ENCODE measurements around the gene HHLA2. TPM values are rescaled to one million over a fixed set of nuclear protein-coding genes. Genes with fewer than 3 reads are reported as not detected.

The HHLA2 gene
- total RNA-seq (2013), result 0.06 TPM
- polyA plus RNA-seq (under 1 TPM in 1 of 3 donors, not detected in 2; 0.13 TPM), polyA minus RNA-seq (not detected in 2 replicates), total RNA-seq (0 to 17.4 (median 0.20) reads per million in 11 experiments)

- Mint-ChIP-seq H3K9me3 (peaks cover 0 to 6% (median 0%) of the 10 kb centered on the region in 7 donors), H3K27ac (peak within 1 kb of the TSS in 5 of 7 donors; percentile 12 to 82 (median 77)), H3K4me1 (peaks cover 47% of the 10 kb centered on the region), H3K36me3 (no peaks in the 10 kb centered on the region), H3K4me3 (no peak within 1 kb of the TSS), H3K27me3 (ENCODE audit: low read depth in 3 of 3) (peaks cover 0 to 3% (median 0%) of the 10 kb centered on the region in 3 donors)
- Histone ChIP-seq H3K27ac (ENCODE audit: low read depth in 1 of 2, low read length in 2 of 2) (peak within 1 kb of the TSS in 1 of 2 donors; percentile 39), H3K9me3 (replicated peaks in 1 of 2; ENCODE audit: control insufficient read depth in 1 of 2, insufficient read depth in 1 of 2, low read length in 2 of 2) (no peaks in the 10 kb centered on the region), H3K27me3 (ENCODE audit: control insufficient read depth in 2 of 2, insufficient read depth in 2 of 2, low read length in 2 of 2) (no peaks in the 10 kb centered on the region), H3K9ac (ENCODE audit: insufficient read depth, low read length, poor library complexity, severe bottlenecking) (no peak within 1 kb of the TSS), H3K4me3 (replicated peaks in 1 of 3; ENCODE audit: low read depth in 2 of 3, low read length in 3 of 3) (no peak within 1 kb of the TSS), H3K4me2 (replicated peaks; ENCODE audit: extremely low read depth, low read length, poor library complexity, severe bottlenecking) (no peak within 1 kb of the TSS), H4K20me1 (ENCODE audit: insufficient read depth, low read length) (no peaks in the 10 kb centered on the region), H3K4me1 (ENCODE audit: control insufficient read depth in 1 of 2, insufficient read depth in 2 of 2, low read length in 2 of 2) (peaks cover 43 to 44% of the 10 kb centered on the region in 2 donors), H2AFZ (ENCODE audit: insufficient read depth, low read depth, low read length, poor library complexity, severe bottlenecking) (no peak within 1 kb of the TSS), H3K79me2 (ENCODE audit: insufficient read depth, low read length) (no peaks in the 10 kb centered on the region), H3K36me3 (replicated peaks in 1 of 2; ENCODE audit: control insufficient read depth in 1 of 2, insufficient read depth in 2 of 2, low read length in 2 of 2) (no peaks in the 10 kb centered on the region)
- no CpG with 5 or more reads among the region's 2 CpGs for WGBS (ENCODE audit: insufficient coverage)
- intact Hi-C loops (cut with micrococcal nuclease), result no loop called here
- peak in 1 of 3 donors; percentile 20 for DNase-seq
- no peak for TF ChIP-seq CTCF (IDR thresholded peaks at IDR 0.05)
Observed at GRCh38 chr3:108296239-108296638, at the start of gene HHLA2. Gene HHLA2, plus strand, starts transcription at chr3:108296548. Its CDS starts 55,266 bp downstream, at chr3:108351814.

GRCh38 chr3:108250626-108251025 is 45.7 kb upstream of the HHLA2 start:
- Histone ChIP-seq H3K4me2 (replicated peaks; ENCODE audit: extremely low read depth, low read length, poor library complexity, severe bottlenecking) (no peak overlapping the region), H3K27me3 (ENCODE audit: control insufficient read depth in 2 of 2, insufficient read depth in 2 of 2, low read length in 2 of 2) (no peaks in the 10 kb centered on the region), H3K4me3 (replicated peaks in 1 of 3; ENCODE audit: low read depth in 2 of 3, low read length in 3 of 3) (no peak overlapping the region), H2AFZ (ENCODE audit: insufficient read depth, low read depth, low read length, poor library complexity, severe bottlenecking) (no peak overlapping the region), H3K27ac (ENCODE audit: low read depth in 1 of 2, low read length in 2 of 2) (no peak overlapping the region), H4K20me1 (ENCODE audit: insufficient read depth, low read length) (no peaks in the 10 kb centered on the region), H3K79me2 (ENCODE audit: insufficient read depth, low read length) (no peaks in the 10 kb centered on the region), H3K36me3 (replicated peaks in 1 of 2; ENCODE audit: control insufficient read depth in 1 of 2, insufficient read depth in 2 of 2, low read length in 2 of 2) (no peaks in the 10 kb centered on the region), H3K9ac (ENCODE audit: insufficient read depth, low read length, poor library complexity, severe bottlenecking) (no peak overlapping the region), H3K4me1 (ENCODE audit: control insufficient read depth in 1 of 2, insufficient read depth in 2 of 2, low read length in 2 of 2) (no peaks in the 10 kb centered on the region), H3K9me3 (replicated peaks in 1 of 2; ENCODE audit: control insufficient read depth in 1 of 2, insufficient read depth in 1 of 2, low read length in 2 of 2) (no peaks in the 10 kb centered on the region)
- peaks cover 0 to 4% (median 0%) of the 10 kb centered on the region in 7 donors for H3K9me3 Mint-ChIP-seq
- no peaks in the 10 kb centered on the region for H3K36me3 Mint-ChIP-seq
- H3K4me1 Mint-ChIP-seq, result peaks cover 5% of the 10 kb centered on the region
- no peak for TF ChIP-seq CTCF (IDR thresholded peaks at IDR 0.05)
- H3K27ac Mint-ChIP-seq, result no peak overlapping the region
- 64% methylated on average over 2 of the region's 2 CpGs for WGBS (ENCODE audit: insufficient coverage)
- DNase-seq, result no peak
- no peak overlapping the region for H3K4me3 Mint-ChIP-seq
- intact Hi-C loops (cut with micrococcal nuclease), result no loop called here
- H3K27me3 Mint-ChIP-seq (ENCODE audit: low read depth in 3 of 3), result no peaks in the 10 kb centered on the region
